Effector memory CD8-positive, alpha-beta T cell (primary cell): ENCODE results near the gene GMFB.
"Not testable (repeated sequence)": the region's sequence is repeated elsewhere in the genome, so short reads cannot be mapped to it uniquely, and the experiment has no call there.

ENCODE experiments used
- ATAC-seq: fragments of 150-1000 bp; cut with Tn5 transposase; replicated peaks from 2 replicates; pipeline ENCODE4 v1.10.0; 2021; ENCODE audit warnings: mild to moderate bottlenecking, moderate library complexity
- DNase-seq, 3 experiments: peaks; one replicate each; pipeline ENCODE4 v3.0.0; 2021
- H3K27ac Mint-ChIP-seq, 2 donors: one replicate each; pipeline ENCODE4 v1.8.0; 2022; ENCODE audit warnings: mild to moderate bottlenecking in 2 of 2, mixed read lengths in 2 of 2, moderate library complexity in 2 of 2
- H3K27me3 Mint-ChIP-seq, 2 donors: one replicate each; pipeline ENCODE4 v1.8.0; 2022; ENCODE audit warnings: mixed read lengths in 2 of 2
- H3K36me3 Mint-ChIP-seq: one replicate; pipeline ENCODE4 v1.8.0; 2022; ENCODE audit warnings: mild to moderate bottlenecking, moderate library complexity, mixed read lengths; ENCODE audit not compliant: insufficient read depth
- H3K4me1 Mint-ChIP-seq, 2 donors: one replicate each; pipeline ENCODE4 v1.8.0; 2022; ENCODE audit warnings: low read depth in 2 of 2, mixed read lengths in 2 of 2
- H3K4me3 Mint-ChIP-seq, 2 donors: one replicate each; pipeline ENCODE4 v1.8.0; 2022; ENCODE audit warnings: mild to moderate bottlenecking in 2 of 2, mixed read lengths in 2 of 2, moderate library complexity in 2 of 2
- H3K9me3 Mint-ChIP-seq, 2 donors: one replicate each; pipeline ENCODE4 v1.8.0; 2022; ENCODE audit warnings: mixed read lengths in 2 of 2

The GMFB gene

GRCh38 chr14:54467280-54467679 lies 21.5 kb downstream of the GMFB start:
- Mint-ChIP-seq H3K27me3 (no peaks in the 10 kb centered on the region), H3K9me3 (peaks cover 8 to 9% of the 10 kb centered on the region in 2 donors), H3K27ac (no peak overlapping the region), H3K4me1 (no peaks in the 10 kb centered on the region), H3K36me3 (no peaks in the 10 kb centered on the region), H3K4me3 (no peak overlapping the region)
- no peak for DNase-seq
- no peak for ATAC-seq

- Mint-ChIP-seq H3K36me3 (no peaks in the 10 kb centered on the region), H3K27me3 (no peaks in the 10 kb centered on the region), H3K4me1 (no peaks in the 10 kb centered on the region), H3K4me3 (no peak overlapping the region), H3K9me3 (peaks cover 8 to 9% of the 10 kb centered on the region in 2 donors), H3K27ac (no peak overlapping the region)
- ATAC-seq (no peak), DNase-seq (no peak)
Measured at GRCh38 chr14:54465654-54466053, 23.1 kb downstream of the GMFB start.

- DNase-seq = no peak
- no peak for ATAC-seq
- H3K27ac Mint-ChIP-seq = no peak overlapping the region
- no peaks in the 10 kb centered on the region for H3K4me1 Mint-ChIP-seq
- H3K27me3 Mint-ChIP-seq = no peaks in the 10 kb centered on the region
- peaks cover 3% of the 10 kb centered on the region for H3K36me3 Mint-ChIP-seq
- H3K9me3 Mint-ChIP-seq = peaks cover 4 to 10% of the 10 kb centered on the region in 2 donors
- H3K4me3 Mint-ChIP-seq = no peak overlapping the region
Measured at GRCh38 chr14:54462048-54462447, 26.7 kb downstream of the GMFB start.

GRCh38 chr14:54459106-54459505 lies 29.7 kb downstream of the GMFB start:
- no peak overlapping the region for H3K27ac Mint-ChIP-seq
- no peak overlapping the region for H3K4me3 Mint-ChIP-seq
- peaks cover 6% of the 10 kb centered on the region for H3K36me3 Mint-ChIP-seq
- no peak for DNase-seq
- H3K27me3 Mint-ChIP-seq = no peaks in the 10 kb centered on the region
- peaks cover 4 to 10% of the 10 kb centered on the region in 2 donors for H3K9me3 Mint-ChIP-seq
- no peaks in the 10 kb centered on the region for H3K4me1 Mint-ChIP-seq
- no peak for ATAC-seq

GRCh38 chr14:54458536-54458935 lies 30.2 kb downstream of the GMFB start:
- not testable (repeated sequence) for DNase-seq, H3K4me1 Mint-ChIP-seq, H3K9me3 Mint-ChIP-seq, H3K27me3 Mint-ChIP-seq, H3K36me3 Mint-ChIP-seq, H3K4me3 Mint-ChIP-seq, ATAC-seq, H3K27ac Mint-ChIP-seq

GRCh38 chr14:54457609-54457996 lies 31.2 kb downstream of the GMFB start:
- H3K4me3 Mint-ChIP-seq = no peak overlapping the region
- H3K9me3 Mint-ChIP-seq = peaks cover 4 to 10% of the 10 kb centered on the region in 2 donors
- H3K36me3 Mint-ChIP-seq = peaks cover 6% of the 10 kb centered on the region
- no peaks in the 10 kb centered on the region for H3K4me1 Mint-ChIP-seq
- H3K27ac Mint-ChIP-seq = no peak overlapping the region
- no peaks in the 10 kb centered on the region for H3K27me3 Mint-ChIP-seq
- DNase-seq (no peak), ATAC-seq (no peak)

- not testable (repeated sequence) for H3K27ac Mint-ChIP-seq, H3K9me3 Mint-ChIP-seq, ATAC-seq, DNase-seq, H3K27me3 Mint-ChIP-seq, H3K4me1 Mint-ChIP-seq, H3K4me3 Mint-ChIP-seq, H3K36me3 Mint-ChIP-seq
Measured at GRCh38 chr14:54456820-54457608, 31.8 kb downstream of the GMFB start.

- H3K27ac Mint-ChIP-seq = no peak overlapping the region
- peaks cover 4 to 10% of the 10 kb centered on the region in 2 donors for H3K9me3 Mint-ChIP-seq
- no peaks in the 10 kb centered on the region for H3K4me1 Mint-ChIP-seq
- H3K27me3 Mint-ChIP-seq = peaks cover 8 to 9% of the 10 kb centered on the region in 2 donors
- ATAC-seq (no peak), DNase-seq (no peak)
- peaks cover 6% of the 10 kb centered on the region for H3K36me3 Mint-ChIP-seq
- H3K4me3 Mint-ChIP-seq = no peak overlapping the region
Measured at GRCh38 chr14:54455363-54455762, 33.4 kb downstream of the GMFB start.

- H3K9me3 Mint-ChIP-seq, H3K36me3 Mint-ChIP-seq, H3K4me3 Mint-ChIP-seq, H3K27ac Mint-ChIP-seq, H3K4me1 Mint-ChIP-seq, ATAC-seq, DNase-seq: not testable (repeated sequence)
- peaks cover 8 to 15% of the 10 kb centered on the region in 2 donors for H3K27me3 Mint-ChIP-seq
Measured at GRCh38 chr14:54453990-54454389, 34.8 kb downstream of the GMFB start.

- H3K4me1 Mint-ChIP-seq = no peaks in the 10 kb centered on the region
- no peak for ATAC-seq
- peaks cover 6% of the 10 kb centered on the region for H3K36me3 Mint-ChIP-seq
- DNase-seq = no peak
- H3K9me3 Mint-ChIP-seq = peaks cover 0 to under 1% of the 10 kb centered on the region in 2 donors
- no peak overlapping the region for H3K27ac Mint-ChIP-seq
- H3K27me3 Mint-ChIP-seq = peaks cover 8 to 19% of the 10 kb centered on the region in 2 donors
- H3K4me3 Mint-ChIP-seq = no peak overlapping the region
Measured at GRCh38 chr14:54453252-54453651, 35.5 kb downstream of the GMFB start.

GRCh38 chr14:54451961-54452360 lies 36.8 kb downstream of the GMFB start:
- Mint-ChIP-seq H3K9me3 (no peaks in the 10 kb centered on the region), H3K36me3 (peaks cover 6% of the 10 kb centered on the region), H3K4me3 (no peak overlapping the region), H3K27ac (no peak overlapping the region), H3K4me1 (no peaks in the 10 kb centered on the region), H3K27me3 (peaks cover 14 to 19% of the 10 kb centered on the region in 2 donors)
- ATAC-seq = no peak
- DNase-seq = no peak

GRCh38 chr14:54451121-54451601 lies 37.6 kb downstream of the GMFB start:
- ATAC-seq (no peak), DNase-seq (no peak)
- H3K4me1 Mint-ChIP-seq = no peaks in the 10 kb centered on the region
- no peaks in the 10 kb centered on the region for H3K9me3 Mint-ChIP-seq
- peaks cover 6% of the 10 kb centered on the region for H3K36me3 Mint-ChIP-seq
- H3K27ac Mint-ChIP-seq = no peak overlapping the region
- peaks cover 16 to 27% of the 10 kb centered on the region in 2 donors for H3K27me3 Mint-ChIP-seq
- no peak overlapping the region for H3K4me3 Mint-ChIP-seq

- peaks cover 20 to 29% of the 10 kb centered on the region in 2 donors for H3K27me3 Mint-ChIP-seq
- H3K9me3 Mint-ChIP-seq = no peaks in the 10 kb centered on the region
- H3K36me3 Mint-ChIP-seq = peaks cover 3% of the 10 kb centered on the region
- DNase-seq = no peak
- H3K4me1 Mint-ChIP-seq = no peaks in the 10 kb centered on the region
- no peak overlapping the region for H3K27ac Mint-ChIP-seq
- ATAC-seq = no peak
- no peak overlapping the region for H3K4me3 Mint-ChIP-seq
Measured at GRCh38 chr14:54450535-54450934, 38.2 kb downstream of the GMFB start.

GRCh38 chr14:54447231-54447692 lies 41.5 kb downstream of the GMFB start:
- Mint-ChIP-seq H3K27ac (no peak overlapping the region), H3K27me3 (peaks cover 26 to 41% of the 10 kb centered on the region in 2 donors), H3K36me3 (peaks cover 3% of the 10 kb centered on the region), H3K4me3 (no peak overlapping the region), H3K9me3 (no peaks in the 10 kb centered on the region), H3K4me1 (no peaks in the 10 kb centered on the region)
- no peak for ATAC-seq
- DNase-seq = no peak
